Stimulated activated CD4-positive, alpha-beta T cell treated with anti-CD3 and anti-CD28 coated beads, Interleukin-15, amount 100 ng/mL, for 1 hour (primary cell): ENCODE data around the gene GIT2.
A peak's percentile ranks its signal among the peaks of the same experiment; 100 is the strongest.
"Not testable (repeated sequence)": the region's sequence is repeated elsewhere in the genome, so short reads cannot be mapped to it uniquely, and the experiment has no call there.

Source experiments
- DNase-seq, 2 donors: peaks; one replicate each; pipeline ENCODE4 v3.0.0-alpha.2; 2020; ENCODE audit warnings: low read depth in 1 of 2, low spot score in 1 of 2

GIT2 gene

DNA sequence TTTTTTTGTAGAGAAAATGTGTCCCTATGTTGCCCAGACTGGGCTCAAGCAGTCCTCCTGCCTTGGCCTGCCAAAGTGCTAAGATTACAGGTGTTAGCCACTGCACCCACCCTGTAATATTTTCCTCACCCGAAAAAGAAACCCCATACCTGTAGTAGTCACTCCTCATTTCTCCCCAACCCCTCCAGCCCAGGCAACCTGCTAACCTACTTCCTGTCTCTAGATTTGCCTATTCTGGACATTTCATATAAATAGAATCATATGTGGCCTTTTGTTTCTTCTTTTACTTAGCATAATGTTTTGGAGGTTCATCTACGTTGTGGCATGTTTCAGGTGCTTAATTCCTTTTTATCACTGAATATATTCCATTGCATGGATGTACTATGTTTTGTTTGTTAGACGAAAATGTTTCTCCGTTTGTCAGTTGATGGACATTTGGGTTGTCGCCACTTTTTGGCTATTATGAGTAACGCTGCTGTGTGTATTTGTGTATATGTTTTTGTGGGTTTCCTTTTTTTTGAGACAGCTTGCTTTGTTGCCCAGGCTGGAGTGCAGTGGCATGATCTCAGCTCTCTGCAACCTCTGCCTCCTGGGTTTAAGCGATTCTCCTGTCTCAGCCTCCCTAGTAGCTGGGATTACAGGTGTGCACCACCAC lies 9.3 kb upstream of the GIT2 start:
- no peak for DNase-seq

GRCh38 chr12:110004598-110004997 lies 8.4 kb upstream of the GIT2 start:
- no peak for DNase-seq

- DNase-seq, result no peak
Observed at GRCh38 chr12:110002676-110003515, 6.7 kb upstream of the GIT2 start.

DNA sequence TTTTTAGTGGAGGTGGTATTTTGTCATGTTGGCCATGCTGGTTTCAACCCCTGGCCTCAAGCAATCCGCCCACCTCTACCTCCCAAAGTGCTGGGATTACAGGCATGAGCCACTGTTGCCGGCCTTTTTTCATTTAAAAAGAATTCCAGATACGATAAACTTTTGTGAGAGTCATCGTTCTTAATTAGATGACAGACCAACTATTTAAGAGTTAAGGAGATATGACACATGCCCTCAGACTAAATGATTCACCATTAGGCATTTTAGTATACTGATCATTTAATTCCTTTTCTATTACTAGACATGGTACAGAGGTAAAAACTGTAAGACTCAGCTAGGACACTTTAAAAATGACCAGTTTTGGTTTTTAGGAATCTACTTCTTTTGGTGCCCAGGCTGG lies 5.4 kb upstream of the GIT2 start:
- DNase-seq, result no peak

DNA sequence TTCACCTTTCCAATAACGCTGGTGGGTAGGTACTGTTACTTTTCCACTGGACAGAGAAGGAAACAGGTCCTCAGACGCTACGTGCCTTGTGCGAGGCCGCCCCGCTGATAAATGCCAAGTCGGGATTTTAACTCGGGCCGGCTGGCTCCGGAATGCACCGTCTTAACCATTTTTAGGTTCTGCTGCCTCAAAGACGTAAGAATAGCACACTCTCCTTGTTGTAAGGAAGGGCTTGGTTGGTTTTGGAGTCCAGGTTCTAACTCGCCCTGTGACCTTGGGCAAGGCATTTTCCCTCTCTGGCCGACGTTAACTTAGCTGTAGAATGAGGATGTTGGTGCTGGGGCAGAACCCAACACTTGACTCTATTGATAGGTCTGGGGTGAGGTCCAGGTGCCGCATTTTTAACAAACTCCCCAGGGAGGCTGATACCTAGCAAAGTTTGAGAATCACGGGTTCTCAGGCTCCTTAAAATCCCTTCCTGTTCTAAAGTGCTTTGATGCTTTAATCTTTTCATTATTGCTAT lies 3.9 kb upstream of the GIT2 start:
- no peak for DNase-seq

DNA sequence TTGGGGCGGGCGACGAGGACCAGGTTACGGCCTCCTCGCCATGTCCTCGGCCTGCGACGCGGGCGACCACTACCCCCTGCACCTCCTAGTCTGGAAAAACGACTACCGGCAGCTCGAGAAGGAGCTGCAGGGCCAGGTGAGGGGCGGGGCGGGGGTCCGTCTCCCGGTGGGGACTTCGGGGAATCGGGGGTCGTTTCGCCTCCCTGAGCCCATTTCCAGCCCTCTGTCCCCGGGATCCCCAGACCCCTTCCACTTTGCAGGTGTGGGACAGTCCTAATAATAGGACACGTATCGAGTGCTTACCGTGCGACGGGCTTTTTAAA lies 3.4 kb upstream of the GIT2 start:
- DNase-seq, result no peak

- peak; percentile 66 to 83 for DNase-seq
Observed at GRCh38 chr12:109998904-109999648, 2.9 kb upstream of the GIT2 start, which contains the start of gene ANKRD13A. Gene ANKRD13A, plus strand, starts transcription at chr12:109999430. Its CDS starts 259 bp downstream, at chr12:109999689.

- no peak for DNase-seq
Observed at GRCh38 chr12:109998241-109998903, 2.2 kb upstream of the GIT2 start.

- no peak for DNase-seq
Observed at GRCh38 chr12:109997393-109997792, 1.2 kb upstream of the GIT2 start.

DNA sequence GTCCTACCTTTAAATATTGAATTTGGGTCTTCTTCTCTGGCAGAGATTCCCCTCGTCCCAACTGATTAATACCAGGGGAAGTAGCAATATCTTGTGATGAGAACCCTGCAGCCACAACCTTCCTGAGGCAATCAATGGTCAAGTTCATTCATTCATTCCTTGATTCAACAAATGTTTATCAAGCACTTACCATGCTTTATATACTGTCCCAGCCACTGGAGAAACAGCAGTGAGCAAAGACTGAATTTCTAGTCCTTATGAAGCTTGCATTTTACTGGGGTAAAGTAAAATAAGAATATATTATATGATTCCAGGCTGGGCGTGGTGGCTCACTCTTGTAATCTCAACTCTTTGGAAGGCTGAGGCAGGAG lies 300 bp upstream of the GIT2 start:
- no peak for DNase-seq

GRCh38 chr12:109995361-109995685 lies 845 bp downstream of the GIT2 start:
- DNase-seq, result no peak

DNA sequence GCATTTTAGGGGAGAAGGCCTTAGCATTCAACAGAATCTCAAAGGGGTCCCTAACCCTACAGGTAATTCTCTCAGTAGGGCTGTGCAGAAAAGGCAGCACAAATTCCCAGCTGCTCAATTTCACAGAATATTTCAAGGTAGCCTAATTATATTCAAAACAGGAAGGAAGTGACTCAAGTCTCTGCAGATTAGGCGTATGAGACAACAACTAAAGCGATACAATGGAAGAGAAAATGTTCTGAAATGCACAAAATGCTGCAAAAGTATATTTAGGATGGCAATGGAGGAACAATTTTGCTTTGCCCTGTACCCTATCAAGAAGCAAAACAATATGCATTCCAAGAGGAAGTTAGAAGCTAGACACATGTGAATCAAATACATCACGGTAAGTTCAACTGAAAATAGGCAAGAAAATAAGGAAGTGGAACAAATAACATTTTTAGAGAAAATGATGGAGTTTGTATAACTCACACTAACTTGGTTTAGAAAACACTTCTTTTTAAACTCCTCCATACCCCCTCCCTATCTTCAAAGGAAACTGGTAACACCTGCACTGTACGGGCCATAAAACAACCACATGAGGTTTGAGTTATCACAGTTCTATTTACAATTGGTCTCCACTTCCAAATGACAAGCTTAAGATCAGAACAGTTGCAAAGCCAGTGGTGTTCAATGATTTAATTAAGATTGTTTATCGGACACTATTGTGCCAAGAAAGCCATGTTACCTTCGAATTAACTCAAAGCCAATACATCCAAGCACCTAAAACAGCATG lies 1.6 kb downstream of the GIT2 start:
- no peak for DNase-seq

GRCh38 chr12:109993091-109993490 lies 3.1 kb downstream of the GIT2 start:
- DNase-seq, result no peak

- no peak for DNase-seq
Observed at GRCh38 chr12:109991586-109991985, 4.6 kb downstream of the GIT2 start.

DNA sequence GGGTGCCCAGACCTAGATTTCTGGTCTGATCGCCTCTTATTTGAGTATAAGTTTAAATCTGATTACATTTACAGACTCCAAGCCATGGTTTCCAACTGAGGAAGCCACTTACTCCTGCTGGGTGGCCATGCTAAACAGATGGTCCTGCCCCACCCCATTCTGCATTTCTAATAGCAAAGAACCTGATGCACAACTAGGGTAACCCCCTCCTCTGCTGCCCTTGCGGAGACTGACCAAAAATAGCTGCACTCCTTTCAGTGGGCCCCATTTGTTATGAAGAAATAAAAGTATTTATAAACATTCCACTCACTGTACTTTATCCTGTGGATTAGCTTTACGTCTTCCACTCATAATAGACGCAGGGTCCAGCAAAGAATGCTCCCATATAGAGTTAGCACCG lies 6.8 kb downstream of the GIT2 start:
- DNase-seq, result no peak

DNA sequence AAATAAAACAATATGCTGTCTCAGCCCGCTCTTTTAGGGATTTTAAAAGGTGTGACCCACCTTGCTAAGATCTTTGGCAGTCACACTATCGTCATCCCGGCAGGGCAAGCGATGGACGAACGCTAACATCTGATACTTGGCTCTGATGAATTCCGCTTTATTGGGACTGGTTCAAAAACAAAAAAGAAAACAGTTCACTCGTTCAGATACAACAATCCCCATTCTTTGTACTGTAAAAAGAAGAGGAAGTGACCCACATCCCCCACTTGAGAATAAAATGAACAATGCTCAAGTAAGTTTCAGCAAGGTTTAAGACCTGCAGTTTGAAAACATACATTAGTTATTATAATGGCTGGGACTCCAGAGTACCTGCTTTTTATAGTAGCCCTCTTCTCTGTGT lies 7.3 kb downstream of the GIT2 start:
- no peak for DNase-seq

- no peak for DNase-seq
Observed at GRCh38 chr12:109988274-109988673, 7.9 kb downstream of the GIT2 start.

DNA sequence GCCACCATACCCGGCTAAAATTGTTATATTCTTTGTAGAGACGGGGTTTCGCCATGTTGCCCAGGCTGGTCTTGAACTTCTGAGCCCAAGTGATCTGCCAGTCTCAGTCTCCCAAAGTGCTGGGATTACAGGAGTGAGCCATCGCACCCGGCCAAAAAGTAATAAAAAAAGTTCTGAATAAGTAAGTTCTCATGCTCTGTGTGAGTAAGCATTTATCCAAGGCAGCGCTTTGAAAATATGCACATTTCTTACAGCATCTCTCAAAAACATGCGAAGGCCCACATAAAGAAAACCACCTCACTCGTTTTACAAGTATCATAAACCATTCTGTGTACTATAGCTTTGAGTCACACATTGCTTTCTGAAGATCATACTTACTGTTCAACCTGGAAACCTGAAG lies 8.6 kb downstream of the GIT2 start:
- no peak for DNase-seq

DNA sequence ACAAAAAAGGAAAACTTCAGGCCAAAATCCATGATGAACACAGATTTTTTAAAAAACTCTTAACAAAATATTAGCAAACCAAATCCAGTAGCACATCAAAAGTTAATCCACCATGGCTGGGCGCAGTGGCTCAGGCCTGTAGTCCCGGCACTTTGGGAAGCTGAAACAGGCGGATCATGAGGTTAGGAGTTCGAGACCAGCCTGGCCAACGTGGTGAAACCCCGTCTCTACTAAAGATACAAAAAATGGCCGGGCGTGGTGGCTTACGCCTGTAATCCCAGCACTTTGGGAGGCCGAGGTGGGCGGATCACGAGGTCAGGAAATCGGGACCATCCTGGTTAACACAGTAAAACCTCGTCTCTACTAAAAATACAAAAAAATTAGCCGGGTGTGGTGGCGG lies 9.9 kb downstream of the GIT2 start:
- not testable (repeated sequence) for DNase-seq

DNA sequence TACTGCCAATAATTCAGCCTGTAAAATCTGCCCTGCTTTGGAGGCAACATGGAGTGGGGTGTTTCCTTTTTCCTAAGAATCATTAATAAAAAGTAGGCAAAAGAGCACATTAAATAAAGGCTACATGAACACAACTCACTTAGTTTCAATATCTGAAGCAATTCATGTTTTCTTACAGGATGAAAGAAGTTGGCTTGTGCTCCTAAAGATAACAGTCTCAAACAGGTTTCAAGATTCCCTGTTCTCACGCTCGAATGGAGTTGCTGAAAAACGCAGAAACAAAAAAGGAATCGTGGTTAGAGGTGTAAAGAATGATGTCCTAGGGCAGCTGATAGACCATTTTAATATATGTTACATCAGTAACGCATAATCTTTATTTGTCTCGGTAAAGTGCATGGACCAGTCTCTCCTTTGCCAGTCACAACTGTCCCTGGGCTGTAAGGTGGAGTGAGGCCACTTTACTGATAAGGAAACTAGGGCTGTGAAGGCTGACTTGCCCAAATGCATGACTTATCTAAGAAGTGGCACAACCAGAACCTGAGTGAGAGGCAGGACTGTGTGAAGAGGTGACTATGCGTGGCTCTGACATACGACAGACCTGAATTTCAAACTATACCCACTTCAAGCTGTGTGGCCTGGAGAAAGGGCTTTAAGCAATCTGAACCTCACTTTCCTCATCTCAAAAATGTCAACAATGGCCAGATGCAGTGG lies 12.6 kb downstream of the GIT2 start:
- no peak for DNase-seq
